Measurements from ENCODE around the gene GOSR1.
"Not testable (repeated sequence)": the region's sequence is repeated elsewhere in the genome, so short reads cannot be mapped to it uniquely, and the experiment has no call there.

GOSR1 gene

GRCh38 chr17:30454635-30455034, 22.6 kb upstream of the GOSR1 start:
- no peak for DNase-seq (ENCODE audit: insufficient read length, low spot score)
- FAIRE-seq, result no peak
- TF ChIP-seq SPI1 (IDR thresholded peaks at IDR 0.05; ENCODE audit: low read depth, low read length) (peak; percentile 20; the same call in 1 of the 2 replicates), TAF1 (IDR thresholded peaks at IDR 0.05; ENCODE audit: low read depth, low read length) (no peak)

- FAIRE-seq (no peak), DNase-seq (ENCODE audit: insufficient read length, low spot score) (no peak)
- TF ChIP-seq TAF1 (IDR thresholded peaks at IDR 0.05; ENCODE audit: low read depth, low read length) (no peak), SPI1 (IDR thresholded peaks at IDR 0.05; ENCODE audit: low read depth, low read length) (no peak), POLR2A (IDR thresholded peaks at IDR 0.05; ENCODE audit: low read depth, low read length) (no peak), POU2F2 (IDR thresholded peaks at IDR 0.05; ENCODE audit: low read depth, low read length) (no peak)
Measured at GRCh38 chr17:30458371-30458770, 18.8 kb upstream of the GOSR1 start.

GRCh38 chr17:30458797-30459413, 18.3 kb upstream of the GOSR1 start:
- FAIRE-seq; DNase-seq (ENCODE audit: insufficient read length, low spot score): not testable (repeated sequence)

- FAIRE-seq (no peak), DNase-seq (ENCODE audit: insufficient read length, low spot score) (no peak)
- TF ChIP-seq POLR2AphosphoS5 (IDR thresholded peaks at IDR 0.05; ENCODE audit: low read depth, low read length), result no peak
- no peak for TF ChIP-seq TAF1 (IDR thresholded peaks at IDR 0.05; ENCODE audit: low read depth, low read length)
- TF ChIP-seq SPI1 (IDR thresholded peaks at IDR 0.05; ENCODE audit: low read depth, low read length), result no peak
- TF ChIP-seq PAX5 (IDR thresholded peaks at IDR 0.05; ENCODE audit: insufficient read depth, low read length, severe bottlenecking), result no peak
- no peak for TF ChIP-seq POLR2A (IDR thresholded peaks at IDR 0.05; ENCODE audit: low read depth, low read length)
- TF ChIP-seq POU2F2 (IDR thresholded peaks at IDR 0.05; ENCODE audit: low read depth, low read length), result no peak
Measured at GRCh38 chr17:30468465-30468864, 8.7 kb upstream of the GOSR1 start.

- DNase-seq (ENCODE audit: insufficient read length, low spot score) (no peak), FAIRE-seq (no peak)
- TF ChIP-seq PAX5 (IDR thresholded peaks at IDR 0.05; ENCODE audit: insufficient read depth, low read length, severe bottlenecking) (no peak), POU2F2 (IDR thresholded peaks at IDR 0.05; ENCODE audit: low read depth, low read length) (no peak), TAF1 (IDR thresholded peaks at IDR 0.05; ENCODE audit: low read depth, low read length) (no peak), SPI1 (IDR thresholded peaks at IDR 0.05; ENCODE audit: low read depth, low read length) (no peak), POLR2AphosphoS5 (IDR thresholded peaks at IDR 0.05; ENCODE audit: low read depth, low read length) (no peak), POLR2A (IDR thresholded peaks at IDR 0.05; ENCODE audit: low read depth, low read length) (no peak)
Measured at GRCh38 chr17:30472238-30472890, 4.8 kb upstream of the GOSR1 start.

- DNase-seq (ENCODE audit: insufficient read length, low spot score), result no peak
- FAIRE-seq, result no peak
- no peak for TF ChIP-seq POU2F2 (IDR thresholded peaks at IDR 0.05; ENCODE audit: low read depth, low read length)
- TF ChIP-seq PAX5 (IDR thresholded peaks at IDR 0.05; ENCODE audit: insufficient read depth, low read length, severe bottlenecking), result no peak
- TF ChIP-seq POLR2AphosphoS5 (IDR thresholded peaks at IDR 0.05; ENCODE audit: low read depth, low read length), result no peak
- no peak for TF ChIP-seq POLR2A (IDR thresholded peaks at IDR 0.05; ENCODE audit: low read depth, low read length)
- TF ChIP-seq SPI1 (IDR thresholded peaks at IDR 0.05; ENCODE audit: low read depth, low read length), result no peak
- no peak for TF ChIP-seq TAF1 (IDR thresholded peaks at IDR 0.05; ENCODE audit: low read depth, low read length)
Measured at GRCh38 chr17:30475206-30475605, 2.0 kb upstream of the GOSR1 start.

GRCh38 chr17:30476726-30477082, 504 bp upstream of the GOSR1 start:
- DNase-seq (ENCODE audit: insufficient read length, low spot score), result no peak
- no peak for TF ChIP-seq POLR2A (IDR thresholded peaks at IDR 0.05; ENCODE audit: low read depth, low read length)
- no peak for TF ChIP-seq PAX5 (IDR thresholded peaks at IDR 0.05; ENCODE audit: insufficient read depth, low read length, severe bottlenecking)
- no peak for TF ChIP-seq TAF1 (IDR thresholded peaks at IDR 0.05; ENCODE audit: low read depth, low read length)
- no peak for TF ChIP-seq POLR2AphosphoS5 (IDR thresholded peaks at IDR 0.05; ENCODE audit: low read depth, low read length)
- no peak for TF ChIP-seq SPI1 (IDR thresholded peaks at IDR 0.05; ENCODE audit: low read depth, low read length)
- no peak for TF ChIP-seq POU2F2 (IDR thresholded peaks at IDR 0.05; ENCODE audit: low read depth, low read length)
- FAIRE-seq, result no peak

- TF ChIP-seq TAF1 (IDR thresholded peaks at IDR 0.05; ENCODE audit: low read depth, low read length) (peak; percentile 29; the same call in 1 of the 2 replicates), POLR2AphosphoS5 (IDR thresholded peaks at IDR 0.05; ENCODE audit: low read depth, low read length) (no peak)
- FAIRE-seq (no peak), DNase-seq (ENCODE audit: insufficient read length, low spot score) (peak; percentile 18)
Measured at GRCh38 chr17:30477774-30478115, 537 bp downstream of the GOSR1 start.

- no peak for FAIRE-seq
- no peak for DNase-seq (ENCODE audit: insufficient read length, low spot score)
- TF ChIP-seq POU2F2 (IDR thresholded peaks at IDR 0.05; ENCODE audit: low read depth, low read length) (no peak), TAF1 (IDR thresholded peaks at IDR 0.05; ENCODE audit: low read depth, low read length) (no peak), POLR2A (IDR thresholded peaks at IDR 0.05; ENCODE audit: low read depth, low read length) (no peak)
Measured at GRCh38 chr17:30482555-30482954, 5.3 kb downstream of the GOSR1 start.

- FAIRE-seq (no peak), DNase-seq (ENCODE audit: insufficient read length, low spot score) (no peak)
- TF ChIP-seq POLR2A (IDR thresholded peaks at IDR 0.05; ENCODE audit: low read depth, low read length), result no peak
Measured at GRCh38 chr17:30483159-30483558, 6.0 kb downstream of the GOSR1 start.

- no peak for TF ChIP-seq SPI1 (IDR thresholded peaks at IDR 0.05; ENCODE audit: low read depth, low read length)
- no peak for TF ChIP-seq PAX5 (IDR thresholded peaks at IDR 0.05; ENCODE audit: insufficient read depth, low read length, severe bottlenecking)
- TF ChIP-seq TAF1 (IDR thresholded peaks at IDR 0.05; ENCODE audit: low read depth, low read length), result no peak
- TF ChIP-seq POLR2AphosphoS5 (IDR thresholded peaks at IDR 0.05; ENCODE audit: low read depth, low read length), result no peak
- no peak for TF ChIP-seq POLR2A (IDR thresholded peaks at IDR 0.05; ENCODE audit: low read depth, low read length)
- TF ChIP-seq POU2F2 (IDR thresholded peaks at IDR 0.05; ENCODE audit: low read depth, low read length), result no peak
- FAIRE-seq (no peak), DNase-seq (ENCODE audit: insufficient read length, low spot score) (no peak)
Measured at GRCh38 chr17:30493780-30494179, 16.6 kb downstream of the GOSR1 start.
